Non-pigmented ciliary epithelial cell (primary cell): ENCODE results near the gene ZNF513.

ENCODE experiments used
- DNase-seq: peaks from one replicate; pipeline ENCODE4 v3.0.0-alpha.2; 2010; ENCODE audit warnings: low read depth

ZNF513 gene

DNA sequence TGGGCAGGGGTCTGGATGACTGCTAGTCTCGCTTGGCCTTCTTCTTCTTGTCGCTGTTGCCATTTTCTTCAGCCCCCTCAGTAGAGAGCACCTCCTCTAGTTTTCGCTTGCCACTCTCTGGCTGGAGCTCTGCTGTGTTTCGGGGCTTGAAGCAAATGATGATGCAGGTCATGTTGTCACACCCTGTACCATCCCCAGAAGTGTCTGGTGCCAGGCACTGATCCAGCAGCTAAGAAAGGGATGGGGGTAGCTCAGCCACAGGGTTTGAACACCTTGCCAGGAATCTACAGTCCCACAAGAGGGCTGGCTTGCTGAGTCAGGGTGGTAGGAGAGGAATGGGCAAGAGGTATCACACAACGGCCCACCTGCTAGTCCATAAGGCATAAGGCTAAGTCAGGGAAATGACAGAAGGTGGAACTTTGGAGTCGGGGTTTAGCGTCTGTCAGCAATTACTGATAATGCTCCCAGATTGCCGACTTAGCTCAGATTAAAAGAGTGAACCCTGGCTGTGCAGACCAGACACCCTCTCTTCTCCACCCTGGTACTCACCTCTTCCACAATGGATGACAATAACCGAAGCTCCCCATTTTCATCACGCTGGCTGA is 1.1 kb upstream of the ZNF513 start:
- DNase-seq, result no peak

DNA sequence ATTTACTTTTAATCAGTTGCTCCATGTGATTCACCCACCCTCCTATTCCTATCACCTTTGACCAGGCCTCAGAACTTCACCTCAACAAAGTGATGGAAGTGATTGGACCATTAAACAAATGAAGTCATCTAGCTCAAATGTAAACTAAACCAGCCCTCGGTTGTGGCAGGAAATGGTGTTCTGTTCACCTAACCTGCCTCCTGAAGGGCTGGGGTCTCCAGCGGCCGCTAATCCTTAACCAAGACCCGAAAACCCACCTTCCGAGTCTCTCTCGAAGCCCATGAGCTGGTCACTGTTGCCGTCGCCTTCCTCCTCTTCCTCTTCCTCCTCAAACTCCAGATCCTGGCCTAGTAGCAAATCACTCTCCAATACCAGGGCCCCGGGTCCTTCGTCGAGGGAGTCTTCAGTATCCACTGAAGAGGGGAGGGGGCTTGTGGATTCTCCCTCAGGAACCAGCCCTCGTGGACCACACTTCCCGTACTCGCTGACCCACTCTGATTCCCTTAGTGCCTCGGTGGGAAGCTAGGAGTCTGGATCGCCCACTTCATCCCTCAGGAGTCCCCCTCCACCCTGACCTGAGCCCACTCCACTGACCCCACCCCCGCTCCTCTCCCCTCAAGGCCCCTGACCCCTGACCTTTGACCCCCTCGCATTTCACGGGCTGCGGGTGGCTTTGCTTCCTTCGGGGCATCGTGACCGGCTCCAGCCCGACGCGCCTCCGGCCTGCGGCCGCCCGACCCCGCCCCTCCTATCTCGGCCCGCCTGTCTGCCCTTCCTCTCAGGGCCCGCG is 503 bp downstream of the ZNF513 start:
- DNase-seq, result no peak

DNA sequence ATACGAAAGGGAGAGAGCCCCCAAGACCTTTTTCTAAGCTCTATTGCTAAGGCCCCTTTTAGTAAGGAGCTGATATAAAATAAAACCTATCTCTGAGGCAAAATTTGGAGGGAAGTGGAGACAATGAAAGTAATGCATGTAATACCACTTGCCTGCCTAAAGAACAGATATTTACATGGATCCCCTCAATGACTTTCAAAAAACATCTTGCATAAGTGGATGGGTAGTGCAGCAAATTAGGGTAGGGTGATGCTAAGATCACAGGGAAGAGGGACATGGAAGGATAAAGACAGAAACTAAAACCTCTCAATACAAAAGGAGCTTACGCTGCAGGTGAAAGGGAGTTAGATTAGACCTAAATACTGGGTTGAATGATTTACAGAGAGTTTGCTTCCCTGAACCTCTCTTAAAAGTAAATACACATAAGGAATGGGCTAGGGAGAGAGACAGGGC is 1.1 kb downstream of the ZNF513 start:
- no peak for DNase-seq

DNA sequence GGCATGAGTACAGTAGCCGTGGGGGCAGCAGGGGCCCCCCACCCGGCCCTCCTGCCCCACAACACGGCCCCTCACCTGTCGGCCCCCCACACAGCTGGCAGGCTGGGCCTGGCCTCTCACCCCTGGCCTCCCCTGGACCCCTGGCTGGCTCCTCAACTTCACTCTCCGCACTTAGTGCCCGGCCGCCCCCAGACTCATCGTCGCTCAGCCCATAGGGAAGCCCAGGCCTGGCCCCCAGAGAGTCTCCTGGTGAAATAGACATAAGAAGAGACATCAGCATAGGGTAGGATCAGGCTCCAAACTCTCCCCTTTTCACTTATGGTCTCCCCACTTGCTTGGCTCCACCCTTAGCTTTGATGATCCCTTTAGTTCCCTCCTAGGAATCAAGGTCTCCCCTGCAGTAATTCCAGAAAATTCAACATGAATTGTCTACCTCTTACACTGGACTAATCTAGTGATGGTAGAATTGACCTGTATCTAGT is 1.7 kb downstream of the ZNF513 start:
- DNase-seq, result no peak

DNA sequence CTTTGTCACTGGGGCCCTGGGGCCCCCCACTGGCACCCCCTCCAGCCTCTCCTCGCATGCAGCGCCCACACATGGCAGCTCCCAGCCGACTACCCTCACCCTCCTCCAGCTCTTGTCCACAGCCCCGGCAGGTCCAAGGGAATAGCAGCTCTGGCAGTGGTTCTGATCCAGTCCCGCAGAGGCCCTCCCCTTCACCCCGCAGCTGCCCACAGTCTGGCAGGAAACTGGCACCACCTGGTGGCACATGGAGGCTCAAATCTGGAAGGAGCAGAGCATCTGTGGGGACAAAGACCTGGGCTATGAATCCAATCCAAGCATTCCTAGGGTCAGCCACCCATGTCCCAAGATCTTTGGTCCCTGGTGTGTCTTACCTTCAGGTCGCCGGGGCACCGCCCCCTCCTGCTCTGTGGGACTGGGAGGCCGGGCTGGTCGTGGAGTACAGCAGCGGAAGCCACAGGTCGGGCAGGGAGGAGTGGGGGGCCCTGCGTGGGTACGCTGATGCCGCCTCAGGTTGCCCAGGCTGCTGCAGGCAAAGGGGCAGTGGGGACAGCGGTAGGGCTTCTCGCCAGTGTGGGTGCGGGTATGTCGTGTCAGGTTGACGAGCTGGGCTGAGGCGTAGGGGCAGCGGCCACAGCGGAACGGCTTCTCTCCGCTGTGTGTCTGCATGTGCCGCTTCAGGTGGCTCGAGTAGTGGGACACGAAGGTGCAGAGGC is 2.3 kb downstream of the ZNF513 start:
- no peak for DNase-seq

DNA sequence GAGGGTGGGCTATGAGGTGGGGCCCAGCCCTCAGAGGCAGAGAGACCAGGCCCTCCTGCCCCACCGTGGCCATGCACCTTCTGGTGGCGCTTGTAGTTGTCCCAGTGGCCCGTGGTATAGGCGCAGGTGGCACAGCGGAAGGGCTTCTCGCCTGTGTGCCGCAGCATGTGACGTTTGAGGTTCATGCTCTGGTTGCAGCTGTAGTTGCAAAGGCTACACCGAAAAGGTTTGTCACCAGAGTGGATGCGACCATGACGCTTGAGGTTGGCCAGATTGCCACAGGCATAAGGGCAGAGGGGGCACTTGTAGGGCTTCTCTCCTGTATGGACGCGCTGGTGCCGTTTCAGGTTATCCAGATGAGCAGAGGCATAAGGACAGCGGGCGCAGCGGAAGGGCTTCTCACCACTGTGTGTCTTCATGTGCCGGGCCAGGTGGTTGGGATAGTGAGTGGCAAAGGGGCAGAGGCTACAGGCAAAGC is 2.9 kb downstream of the ZNF513 start:
- DNase-seq, result no peak

DNA sequence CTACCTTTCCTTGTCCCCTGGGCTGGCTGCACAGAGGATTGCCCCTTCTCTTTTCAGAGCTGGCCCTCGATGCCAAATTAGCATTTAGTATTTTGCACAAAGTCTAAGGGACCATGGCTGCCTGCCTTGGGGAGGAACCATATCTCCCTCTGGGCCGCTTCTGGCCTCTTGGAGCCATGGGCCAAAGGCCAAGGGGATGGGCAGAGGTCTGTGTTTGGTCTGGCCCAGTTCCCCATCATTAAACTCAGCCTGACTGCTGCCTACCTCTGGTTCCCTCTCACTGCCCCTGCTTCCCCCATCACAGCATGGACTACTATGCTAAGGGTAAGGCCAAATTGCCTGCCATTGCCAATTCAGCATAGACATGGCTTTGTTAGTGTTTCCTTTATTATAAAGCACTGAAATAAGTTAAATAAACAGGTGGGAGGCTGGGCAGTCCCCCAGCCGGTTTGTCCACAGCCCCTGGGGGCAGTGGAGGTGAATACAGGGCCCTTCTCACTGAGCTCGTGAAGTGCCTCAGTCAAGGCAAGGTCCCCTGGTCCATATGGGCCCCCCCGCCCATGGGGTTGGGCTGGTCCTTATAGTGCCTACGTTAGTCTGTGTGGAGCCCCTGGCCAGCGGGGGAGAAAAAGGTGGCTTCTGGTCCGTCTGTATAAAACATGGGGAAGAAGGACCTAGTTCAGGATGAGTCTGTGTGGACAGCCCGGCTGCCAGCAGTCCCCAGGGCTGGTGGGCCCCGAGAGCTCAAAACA is 3.5 kb downstream of the ZNF513 start:
- no peak for DNase-seq

DNA sequence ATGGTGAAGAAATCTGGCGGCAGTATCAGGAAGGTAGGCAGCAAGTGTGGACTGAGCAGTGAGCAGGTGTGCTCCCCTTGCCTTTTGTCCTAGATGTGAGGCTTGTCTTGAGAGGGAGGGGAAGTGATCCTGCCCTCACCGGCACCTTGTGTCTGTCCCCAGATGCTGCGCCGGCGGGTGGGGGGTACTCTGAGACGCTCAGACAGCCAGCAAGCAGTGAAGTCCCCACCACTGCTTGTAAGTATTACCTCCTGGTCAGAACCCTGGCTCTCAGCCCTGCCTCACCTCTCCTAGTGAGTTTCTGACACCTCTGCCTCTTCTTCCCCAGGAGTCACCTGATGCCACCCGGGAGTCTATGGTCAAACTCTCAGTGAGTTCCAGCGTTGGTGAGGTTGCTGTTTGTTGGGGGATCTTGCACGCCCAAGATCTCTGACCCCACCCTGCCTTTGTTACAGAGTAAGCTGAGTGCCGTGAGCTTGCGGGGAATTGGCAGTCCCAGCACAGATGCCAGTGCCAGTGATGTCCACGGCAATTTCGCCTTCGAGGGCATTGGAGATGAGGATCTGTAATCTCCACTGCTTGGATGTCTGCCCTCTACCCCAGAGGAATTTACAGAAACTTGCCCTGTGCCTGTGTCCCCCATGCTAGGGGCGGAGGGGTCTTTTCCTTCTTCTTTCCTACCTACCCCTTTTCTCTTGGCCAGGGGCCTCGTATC is 4.2 kb downstream of the ZNF513 start:
- no peak for DNase-seq

DNA sequence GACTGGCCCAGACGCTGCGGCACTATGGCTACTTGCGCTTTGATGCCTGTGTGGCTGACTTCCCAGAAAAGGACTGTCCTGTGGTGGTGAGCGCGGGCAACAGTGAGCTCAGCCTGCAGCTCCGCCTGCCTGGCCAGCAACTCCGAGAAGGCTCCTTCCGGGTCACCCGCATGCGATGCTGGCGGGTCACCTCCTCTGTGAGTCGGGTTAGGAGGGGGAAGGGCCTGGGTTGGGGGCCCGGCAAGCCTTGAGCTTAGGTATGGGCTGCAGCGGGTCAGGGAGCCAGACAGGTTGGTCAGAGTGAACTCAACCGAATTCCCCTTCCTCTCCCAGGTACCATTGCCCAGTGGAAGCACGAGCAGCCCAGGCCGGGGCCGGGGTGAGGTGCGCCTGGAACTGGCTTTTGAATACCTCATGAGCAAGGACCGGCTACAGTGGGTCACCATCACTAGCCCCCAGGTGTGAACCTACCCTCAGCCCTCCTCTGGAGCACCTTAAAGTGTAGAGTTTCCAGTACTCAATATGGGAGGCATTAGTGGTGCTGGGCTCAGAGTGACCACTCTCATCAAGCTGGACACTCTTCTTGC is 4.9 kb downstream of the ZNF513 start:
- DNase-seq, result no peak

DNA sequence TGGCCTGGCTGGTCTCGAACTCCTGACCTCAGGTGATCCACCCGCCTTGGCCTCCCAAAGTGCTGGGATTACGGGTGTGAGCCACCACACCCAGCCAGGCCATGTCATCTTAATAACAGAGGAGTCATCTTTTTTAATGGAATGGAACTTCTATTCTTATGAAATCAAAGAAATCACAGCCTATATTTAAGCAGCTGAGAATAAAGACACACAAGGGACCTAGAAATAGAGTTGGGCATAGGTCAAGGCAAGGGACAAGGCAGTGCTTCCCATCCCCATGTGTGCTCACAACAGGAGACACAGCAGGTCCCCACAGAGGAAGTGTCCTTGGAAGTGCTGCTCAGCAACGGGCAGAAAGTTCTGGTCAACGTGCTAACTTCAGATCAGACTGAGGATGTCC is 7.0 kb downstream of the ZNF513 start:
- DNase-seq, result no peak

DNA sequence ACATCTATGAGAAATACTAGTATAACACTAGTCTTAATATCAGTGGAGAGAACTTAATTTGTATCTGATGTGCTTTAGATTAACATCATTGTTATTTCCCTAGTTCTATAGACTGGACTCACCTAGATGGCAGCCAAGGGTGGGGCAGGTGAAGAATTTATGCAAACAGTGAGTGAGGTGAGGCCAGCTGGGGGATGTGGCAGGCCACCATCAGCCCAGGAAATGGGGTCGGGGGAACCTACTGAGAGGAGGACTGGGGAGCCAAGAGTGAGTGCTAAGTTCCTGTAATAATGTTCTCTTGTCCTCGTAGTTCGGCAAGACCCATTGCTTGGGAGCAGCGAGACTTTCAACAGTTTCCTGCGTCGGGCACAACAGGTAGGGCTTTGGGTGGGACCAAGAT is 7.6 kb downstream of the ZNF513 start:
- DNase-seq, result no peak

DNA sequence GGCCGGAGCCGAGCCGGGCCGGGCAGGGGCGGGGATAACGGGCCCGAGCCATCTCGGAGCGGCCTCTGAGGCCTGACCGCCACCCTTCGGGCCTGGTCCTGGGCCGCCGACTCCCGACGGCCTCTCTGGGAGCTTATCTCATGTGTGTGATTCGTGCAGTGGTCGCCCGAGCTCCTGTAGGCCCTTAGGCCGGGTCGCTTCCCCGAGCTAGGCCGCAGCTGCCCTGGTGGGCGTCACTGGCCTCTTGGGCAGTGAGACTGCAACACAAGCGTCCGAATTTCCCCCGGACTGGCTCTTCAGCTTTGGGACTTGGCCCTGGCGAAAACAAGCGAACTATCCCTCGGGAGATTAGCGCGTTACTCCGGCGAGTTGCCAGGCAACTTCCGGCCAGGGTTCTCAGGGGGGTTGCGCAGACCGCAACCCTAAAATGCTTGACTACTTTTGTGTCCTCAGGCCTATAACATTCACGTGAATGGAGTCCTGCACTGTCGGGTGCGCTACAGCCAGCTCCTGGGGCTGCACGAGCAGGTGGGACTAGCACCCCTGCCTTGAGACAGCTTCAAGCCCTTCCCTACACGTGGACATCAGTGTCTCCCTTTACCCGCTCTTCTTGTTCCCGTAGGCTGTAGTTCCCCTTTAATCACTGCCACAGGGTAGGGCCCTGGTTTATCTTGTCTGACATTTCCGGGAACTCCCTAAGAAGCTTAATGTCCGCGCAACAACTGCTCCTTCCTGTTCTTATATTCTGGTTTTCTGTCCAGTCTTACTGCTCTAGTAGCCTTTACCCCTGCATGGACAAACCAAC is 9.5 kb downstream of the ZNF513 start:
- DNase-seq, result no peak

DNA sequence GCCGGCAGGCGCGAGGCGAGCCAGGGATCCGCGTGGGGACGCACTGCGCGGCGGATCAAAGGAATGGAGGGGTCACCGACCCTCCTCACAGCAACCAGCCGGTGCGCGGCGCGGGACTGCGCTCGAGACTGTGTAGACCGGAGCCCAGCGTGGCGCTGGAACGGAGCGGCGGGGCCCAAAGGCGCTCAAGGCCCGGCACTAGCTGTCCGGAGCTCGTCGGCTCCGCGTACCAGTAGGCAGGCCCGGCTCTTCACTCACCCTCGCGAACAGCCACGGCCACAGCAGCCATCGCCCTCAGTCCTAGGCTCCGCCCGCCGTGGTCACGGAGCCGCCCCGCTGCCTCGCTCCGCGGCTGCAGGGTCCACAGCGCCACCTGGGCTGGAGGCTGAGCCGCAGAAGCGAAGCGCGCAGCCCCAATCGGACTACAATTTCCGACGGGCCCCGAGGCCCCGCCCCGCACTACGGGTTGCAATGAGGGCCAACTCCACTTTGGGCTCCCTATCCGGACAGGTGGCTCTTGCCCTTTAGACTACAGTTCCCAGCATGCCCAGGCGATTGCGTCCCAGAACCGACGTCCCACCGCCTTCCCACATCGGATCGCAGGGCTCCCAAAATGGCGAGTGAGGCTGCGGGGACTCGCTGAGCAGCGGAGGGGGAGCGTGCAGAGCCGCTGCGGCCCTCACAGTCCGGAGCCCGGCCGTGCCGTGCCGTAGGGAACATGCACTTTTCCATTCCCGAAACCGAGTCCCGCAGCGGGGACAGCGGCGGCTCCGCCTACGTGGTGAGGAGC is 10.3 kb downstream of the ZNF513 start, which contains the start of the genes EIF2B4 and SNX17:
TSS of gene EIF2B4 (minus strand) at position 313 of the 790 bp plus-strand sequence. CDS start at position 289, 24 bp downstream.
TSS of gene SNX17 (plus strand) at position 591 of the 790 bp plus-strand sequence. CDS start at position 719, 128 bp downstream.
- DNase-seq, result peak; percentile 95

DNA sequence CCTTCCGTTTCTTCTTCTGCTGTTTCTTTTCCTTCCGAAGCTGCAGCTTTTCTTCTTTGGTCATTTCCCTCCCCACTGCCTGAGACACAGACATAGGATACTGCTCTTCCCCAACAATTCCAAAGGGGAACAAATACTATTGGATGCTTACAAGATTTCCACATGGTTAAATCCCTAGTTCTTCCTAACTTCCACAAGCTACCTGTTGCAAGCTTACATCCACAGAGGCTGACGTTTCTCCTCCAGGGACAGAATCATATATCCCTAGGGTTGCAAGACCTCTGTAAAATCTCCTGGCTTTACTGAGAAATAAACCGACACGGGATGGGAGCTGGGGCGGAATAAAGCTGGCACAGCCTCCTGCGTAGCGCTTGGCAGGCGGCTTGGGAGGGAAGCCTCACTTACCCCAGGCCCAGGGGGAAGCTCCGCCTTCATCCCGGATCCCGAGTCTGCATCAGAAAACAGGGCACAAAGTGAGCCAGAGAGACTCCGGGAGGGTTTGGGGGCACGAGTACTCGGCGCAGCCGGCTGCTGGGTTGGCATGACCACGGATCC is 11.0 kb downstream of the ZNF513 start:
- DNase-seq, result no peak

DNA sequence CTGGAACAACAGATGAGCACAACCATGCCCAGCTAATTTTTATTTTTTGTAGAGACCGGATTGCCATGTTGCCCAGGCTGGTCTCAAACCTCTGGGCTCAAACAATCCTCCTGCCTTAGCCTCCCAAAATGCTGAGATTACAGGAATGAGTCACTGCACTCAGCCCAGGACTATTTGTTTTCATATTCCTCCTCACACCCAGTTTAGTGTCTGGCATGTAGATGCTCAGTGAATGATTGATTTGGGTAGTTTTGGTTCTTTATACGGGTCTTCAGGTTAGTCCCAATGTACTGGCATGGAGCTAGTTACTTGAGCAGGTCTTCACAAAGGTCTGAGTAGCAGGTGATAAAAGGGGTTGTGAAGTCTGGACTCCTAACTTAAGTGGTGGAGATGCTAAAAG is 16.6 kb downstream of the ZNF513 start:
- DNase-seq, result no peak

DNA sequence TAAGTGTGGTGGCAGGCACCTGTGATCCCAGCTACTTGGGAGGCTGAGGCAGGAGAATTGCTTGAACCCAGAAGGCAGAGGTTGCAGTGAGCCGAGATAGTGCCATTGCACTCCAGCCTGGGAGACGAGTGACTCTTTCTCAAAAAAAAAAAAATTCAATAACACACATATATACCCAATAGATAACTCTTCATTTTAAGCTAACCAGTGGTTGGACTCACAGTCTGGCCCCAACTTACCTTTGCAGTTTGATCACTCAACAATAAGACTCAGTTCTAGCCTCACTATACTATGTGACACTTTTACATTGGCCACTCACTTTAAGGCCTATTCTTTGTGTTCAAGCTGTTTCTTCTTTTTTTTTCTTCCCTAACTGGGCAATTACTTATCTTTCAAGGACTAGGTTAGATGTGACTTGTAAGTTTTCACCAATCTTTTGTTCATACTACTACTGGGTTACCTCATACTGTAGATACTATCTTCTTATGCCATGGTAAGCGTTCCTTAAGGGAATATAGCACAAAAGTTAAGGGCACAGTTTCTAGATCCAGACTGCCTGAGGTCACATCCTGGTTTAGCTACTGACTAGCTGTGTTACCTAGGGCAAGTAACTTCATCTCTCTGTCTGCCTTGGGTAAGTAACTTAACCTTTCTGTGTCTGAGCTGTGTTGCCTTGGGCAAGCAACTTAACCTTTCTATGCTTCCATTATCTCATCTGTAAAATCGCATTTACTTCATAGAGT is 17.7 kb downstream of the ZNF513 start:
- no peak for DNase-seq

DNA sequence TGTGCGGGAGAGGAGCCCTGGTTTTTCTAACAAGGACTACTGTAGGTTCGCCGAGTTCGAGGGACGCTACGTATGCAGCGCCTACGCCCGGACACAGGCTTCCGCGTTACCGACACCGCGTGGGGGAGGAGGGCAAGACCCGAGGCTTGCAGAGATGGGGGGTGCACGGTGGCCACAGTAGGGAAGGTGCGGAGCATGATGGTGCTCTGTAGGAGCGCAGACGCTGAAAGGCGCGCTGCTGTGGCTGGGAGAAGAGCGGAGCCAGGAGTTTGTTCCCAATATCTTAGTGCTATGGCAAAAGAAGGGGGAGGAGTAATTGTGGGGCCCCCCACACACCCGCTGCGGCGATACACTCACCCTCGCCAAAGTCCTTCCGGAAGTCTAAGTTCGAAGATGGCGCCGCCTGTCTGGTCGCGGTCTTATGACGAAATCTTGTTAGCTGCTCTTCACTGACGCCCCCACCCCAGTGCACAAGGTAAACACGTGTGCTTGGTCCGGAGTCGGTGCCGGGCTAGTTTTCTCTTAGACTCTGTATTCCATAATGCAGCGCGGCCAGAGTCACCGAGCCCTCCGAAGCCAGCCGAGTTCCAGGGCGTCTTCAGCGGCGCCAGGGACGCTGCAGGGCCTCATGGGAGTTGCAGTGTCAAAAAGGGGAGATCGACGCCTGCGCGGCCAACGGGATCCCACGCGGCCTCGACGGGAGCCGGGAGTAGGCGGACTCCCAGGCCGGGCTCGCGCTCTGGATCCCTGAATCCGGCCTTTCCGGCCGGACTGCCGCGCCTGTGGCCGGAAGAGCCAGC is 24.0 kb downstream of the ZNF513 start, which contains the start of gene GTF3C2:
TSS of gene GTF3C2 (minus strand) at position 383 of the 800 bp plus-strand sequence. CDS start 13,210 bp downstream, outside the sequence.
- DNase-seq, result peak; percentile 76
